ENCODE data around the gene FPGS.
"Not testable (repeated sequence)": the region's sequence is repeated elsewhere in the genome, so short reads cannot be mapped to it uniquely, and the experiment has no call there.

FPGS gene

GRCh38 chr9:127812011-127812410, 9.3 kb downstream of the FPGS start:
- no peak for DNase-seq (ENCODE audit: low read depth in 2 of 2)

GRCh38 chr9:127812936-127813675, 10.4 kb downstream of the FPGS start:
- DNase-seq (ENCODE audit: low read depth in 2 of 2), result no peak

GRCh38 chr9:127813686-127814226, 11.1 kb downstream of the FPGS start:
- DNase-seq (ENCODE audit: low read depth in 2 of 2), result no peak

GRCh38 chr9:127814619-127815511, 12.2 kb downstream of the FPGS start:
- no peak for DNase-seq (ENCODE audit: low read depth in 2 of 2)

- no peak for DNase-seq (ENCODE audit: low read depth in 2 of 2)
These were observed 13.1 kb downstream of the FPGS start for GRCh38 chr9:127815512-127816361.

GRCh38 chr9:127816362-127816725, 13.7 kb downstream of the FPGS start:
- no peak for DNase-seq (ENCODE audit: low read depth in 2 of 2)

GRCh38 chr9:127816728-127817127, 14.0 kb downstream of the FPGS start:
- no peak for DNase-seq (ENCODE audit: low read depth in 2 of 2)

- no peak for DNase-seq (ENCODE audit: low read depth in 2 of 2)
These were observed 15.3 kb downstream of the FPGS start for GRCh38 chr9:127817881-127818434.

- DNase-seq (ENCODE audit: low read depth in 2 of 2), result no peak
These were observed 15.9 kb downstream of the FPGS start for GRCh38 chr9:127818574-127818973.

GRCh38 chr9:127822108-127822507, 19.4 kb downstream of the FPGS start:
- no peak for DNase-seq (ENCODE audit: low read depth in 2 of 2)

GRCh38 chr9:127825319-127826051, 22.8 kb downstream of the FPGS start:
- no peak for DNase-seq (ENCODE audit: low read depth in 2 of 2)

GRCh38 chr9:127826253-127826913, 23.7 kb downstream of the FPGS start:
- no peak for DNase-seq (ENCODE audit: low read depth in 2 of 2)

GRCh38 chr9:127828262-127829031, 25.8 kb downstream of the FPGS start:
- DNase-seq (ENCODE audit: low read depth in 2 of 2), result no peak

GRCh38 chr9:127829205-127829906, 26.7 kb downstream of the FPGS start:
- DNase-seq (ENCODE audit: low read depth in 2 of 2), result no peak

- DNase-seq (ENCODE audit: low read depth in 2 of 2), result no peak
These were observed 29.6 kb downstream of the FPGS start for GRCh38 chr9:127832248-127832647.

- no peak for DNase-seq (ENCODE audit: low read depth in 2 of 2)
These were observed 30.9 kb downstream of the FPGS start for GRCh38 chr9:127833555-127833954.

- DNase-seq (ENCODE audit: low read depth in 2 of 2), result no peak
These were observed 33.4 kb downstream of the FPGS start for GRCh38 chr9:127835991-127836516.

- DNase-seq (ENCODE audit: low read depth in 2 of 2), result not testable (repeated sequence)
These were observed 33.9 kb downstream of the FPGS start for GRCh38 chr9:127836561-127836960.

GRCh38 chr9:127837346-127837745, 34.7 kb downstream of the FPGS start:
- no peak for DNase-seq (ENCODE audit: low read depth in 2 of 2)

Measured in stimulated activated CD8-positive, alpha-beta memory T cell treated with anti-CD3 and anti-CD28 coated beads, Interleukin-7, amount 100 ng/mL, for 4 hours (primary cell).